OCI-LY1 (cell line): ENCODE results near the gene KCNH3.

Experiments used
- H2AFZ ChIP-seq: fragments of 200-600 bp; sonication (generic), shearing (Covaris generic); 2 replicates; pipeline ENCODE4 v1.6.0; 2014; ENCODE audit warnings: antibody characterized with exemption, mild to moderate bottlenecking, low read length
- H3F3A ChIP-seq: fragments of 200-600 bp; sonication (generic), shearing (Covaris generic); 2 replicates; pipeline ENCODE4 v1.6.0; 2014; ENCODE audit warnings: mild to moderate bottlenecking, antibody characterized with exemption, low read length, moderate library complexity; ENCODE audit not compliant: insufficient read depth
- H3K27ac ChIP-seq: fragments of 200-600 bp; sonication (generic); 2 replicates; pipeline ENCODE4 v1.5.1; 2014; ENCODE audit warnings: low read length, mixed run types, mild to moderate bottlenecking, low read depth; ENCODE audit not compliant: poor library complexity, severe bottlenecking
- H3K27me3 ChIP-seq: fragments of 200-600 bp; sonication (generic); 2 replicates; pipeline ENCODE4 v1.6.0; 2014; ENCODE audit warnings: antibody characterized with exemption, mild to moderate bottlenecking, low read length, moderate library complexity; ENCODE audit not compliant: insufficient read depth
- H3K36me3 ChIP-seq: fragments of 200-600 bp; sonication (generic); 2 replicates; pipeline ENCODE4 v1.6.1; 2014; ENCODE audit warnings: mild to moderate bottlenecking, antibody characterized with exemption, low read length, moderate library complexity, mixed read lengths; ENCODE audit not compliant: insufficient read depth
- H3K4me1 ChIP-seq: fragments of 200-600 bp; sonication (generic); 2 replicates; pipeline ENCODE4 v1.5.1; 2014; ENCODE audit warnings: mild to moderate bottlenecking, low read length, moderate library complexity; ENCODE audit not compliant: insufficient read depth, severe bottlenecking
- H3K4me2 ChIP-seq: fragments of 200-600 bp; sonication (generic), shearing (Covaris generic); 2 replicates; pipeline ENCODE4 v1.6.1; 2014; ENCODE audit warnings: low read length
- H3K4me3 ChIP-seq: fragments of 200-600 bp; sonication (generic); 2 replicates; pipeline ENCODE4 v1.5.1; 2014; ENCODE audit warnings: low read length, low read depth, mild to moderate bottlenecking, mixed read lengths; ENCODE audit not compliant: poor library complexity, severe bottlenecking
- H3K79me2 ChIP-seq: fragments of 200-600 bp; shearing (Covaris generic); 2 replicates; pipeline ENCODE4 v1.6.1; 2016; ENCODE audit warnings: mixed run types, low read length, mixed read lengths; ENCODE audit not compliant: insufficient read depth
- H3K9ac ChIP-seq: fragments of 200-600 bp; sonication (generic), shearing (Covaris generic); 2 replicates; pipeline ENCODE4 v1.6.1; 2014; ENCODE audit warnings: mild to moderate bottlenecking, low read length, mixed read lengths
- H3K9me2 ChIP-seq: fragments of 200-600 bp; sonication (generic), shearing (Covaris generic); 2 replicates; pipeline ENCODE4 v1.6.1; 2014; ENCODE audit warnings: low read depth, mild to moderate bottlenecking, low read length, mixed read lengths
- H3K9me3 ChIP-seq: fragments of 200-600 bp; shearing (Covaris generic); 2 replicates; pipeline ENCODE4 v1.6.1; 2014; ENCODE audit warnings: low read length, mixed read lengths
- H4K20me1 ChIP-seq: fragments of 200-600 bp; sonication (generic), shearing (Covaris generic); 2 replicates; pipeline ENCODE4 v1.6.0; 2016; ENCODE audit warnings: mild to moderate bottlenecking, low read length; ENCODE audit not compliant: insufficient read depth
- EZH2 ChIP-seq: fragments of 200-600 bp; sonication (generic), shearing (Covaris generic); IDR thresholded peaks from 2 replicates; pipeline ENCODE4 v1.8.0; 2017; ENCODE audit warnings: borderline replicate concordance, mixed run types, mild to moderate bottlenecking, antibody characterized with exemption, low read length, moderate library complexity, mixed read lengths
- TF ChIP-seq, protein P1 (sequence below): fragments of 200-600 bp; sonication (generic), shearing (Covaris generic); IDR thresholded peaks from 2 replicates; pipeline ENCODE4 v1.5.1; 2017; ENCODE audit warnings: mild to moderate bottlenecking, antibody characterized with exemption, low read length, moderate library complexity, mixed read lengths

KCNH3 gene

DNA sequence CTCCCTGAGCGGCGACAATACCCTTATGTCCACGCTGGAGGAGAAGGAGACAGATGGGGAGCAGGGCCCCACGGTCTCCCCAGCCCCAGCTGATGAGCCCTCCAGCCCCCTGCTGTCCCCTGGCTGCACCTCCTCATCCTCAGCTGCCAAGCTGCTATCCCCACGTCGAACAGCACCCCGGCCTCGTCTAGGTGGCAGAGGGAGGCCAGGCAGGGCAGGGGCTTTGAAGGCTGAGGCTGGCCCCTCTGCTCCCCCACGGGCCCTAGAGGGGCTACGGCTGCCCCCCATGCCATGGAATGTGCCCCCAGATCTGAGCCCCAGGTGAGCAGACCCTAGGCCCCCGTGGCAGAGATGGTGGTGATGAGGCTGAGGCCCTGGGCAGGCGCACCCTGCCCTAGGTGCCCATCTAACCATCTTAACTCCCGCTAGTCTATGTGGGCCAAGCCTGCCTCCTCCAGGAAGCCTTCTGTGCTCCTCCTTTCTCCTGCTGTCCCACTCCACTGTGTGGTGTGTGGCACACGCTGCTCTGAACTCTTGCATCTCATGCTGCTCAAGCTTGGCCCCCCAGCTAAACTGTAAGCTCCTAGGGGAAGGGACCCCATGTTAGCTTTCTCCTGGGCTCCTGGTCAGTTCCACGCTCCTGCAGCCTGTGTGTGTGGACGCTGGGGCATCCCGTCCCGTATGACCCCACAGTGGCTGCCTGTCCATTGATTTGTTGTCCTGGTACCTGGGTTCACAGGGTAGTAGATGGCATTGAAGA lies 17.0 kb downstream of the KCNH3 start:
- TF ChIP-seq, protein P1, sequence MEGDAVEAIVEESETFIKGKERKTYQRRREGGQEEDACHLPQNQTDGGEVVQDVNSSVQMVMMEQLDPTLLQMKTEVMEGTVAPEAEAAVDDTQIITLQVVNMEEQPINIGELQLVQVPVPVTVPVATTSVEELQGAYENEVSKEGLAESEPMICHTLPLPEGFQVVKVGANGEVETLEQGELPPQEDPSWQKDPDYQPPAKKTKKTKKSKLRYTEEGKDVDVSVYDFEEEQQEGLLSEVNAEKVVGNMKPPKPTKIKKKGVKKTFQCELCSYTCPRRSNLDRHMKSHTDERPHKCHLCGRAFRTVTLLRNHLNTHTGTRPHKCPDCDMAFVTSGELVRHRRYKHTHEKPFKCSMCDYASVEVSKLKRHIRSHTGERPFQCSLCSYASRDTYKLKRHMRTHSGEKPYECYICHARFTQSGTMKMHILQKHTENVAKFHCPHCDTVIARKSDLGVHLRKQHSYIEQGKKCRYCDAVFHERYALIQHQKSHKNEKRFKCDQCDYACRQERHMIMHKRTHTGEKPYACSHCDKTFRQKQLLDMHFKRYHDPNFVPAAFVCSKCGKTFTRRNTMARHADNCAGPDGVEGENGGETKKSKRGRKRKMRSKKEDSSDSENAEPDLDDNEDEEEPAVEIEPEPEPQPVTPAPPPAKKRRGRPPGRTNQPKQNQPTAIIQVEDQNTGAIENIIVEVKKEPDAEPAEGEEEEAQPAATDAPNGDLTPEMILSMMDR: no peak
- TF ChIP-seq EZH2: no peak
- no peaks in the 10 kb centered on the region for H3F3A ChIP-seq
- no peaks in the 10 kb centered on the region for H3K9me2 ChIP-seq
- no peak overlapping the region for H2AFZ ChIP-seq
- H3K9ac ChIP-seq: no peak overlapping the region
- no peaks in the 10 kb centered on the region for H3K4me1 ChIP-seq
- H4K20me1 ChIP-seq: no peaks in the 10 kb centered on the region
- no peak overlapping the region for H3K27ac ChIP-seq
- H3K4me2 ChIP-seq: no peak overlapping the region
- H3K9me3 ChIP-seq: no peaks in the 10 kb centered on the region
- H3K4me3 ChIP-seq: no peak overlapping the region
- H3K27me3 ChIP-seq: no peaks in the 10 kb centered on the region
- H3K36me3 ChIP-seq: peaks cover 47% of the 10 kb centered on the region
- H3K79me2 ChIP-seq: no peaks in the 10 kb centered on the region

DNA sequence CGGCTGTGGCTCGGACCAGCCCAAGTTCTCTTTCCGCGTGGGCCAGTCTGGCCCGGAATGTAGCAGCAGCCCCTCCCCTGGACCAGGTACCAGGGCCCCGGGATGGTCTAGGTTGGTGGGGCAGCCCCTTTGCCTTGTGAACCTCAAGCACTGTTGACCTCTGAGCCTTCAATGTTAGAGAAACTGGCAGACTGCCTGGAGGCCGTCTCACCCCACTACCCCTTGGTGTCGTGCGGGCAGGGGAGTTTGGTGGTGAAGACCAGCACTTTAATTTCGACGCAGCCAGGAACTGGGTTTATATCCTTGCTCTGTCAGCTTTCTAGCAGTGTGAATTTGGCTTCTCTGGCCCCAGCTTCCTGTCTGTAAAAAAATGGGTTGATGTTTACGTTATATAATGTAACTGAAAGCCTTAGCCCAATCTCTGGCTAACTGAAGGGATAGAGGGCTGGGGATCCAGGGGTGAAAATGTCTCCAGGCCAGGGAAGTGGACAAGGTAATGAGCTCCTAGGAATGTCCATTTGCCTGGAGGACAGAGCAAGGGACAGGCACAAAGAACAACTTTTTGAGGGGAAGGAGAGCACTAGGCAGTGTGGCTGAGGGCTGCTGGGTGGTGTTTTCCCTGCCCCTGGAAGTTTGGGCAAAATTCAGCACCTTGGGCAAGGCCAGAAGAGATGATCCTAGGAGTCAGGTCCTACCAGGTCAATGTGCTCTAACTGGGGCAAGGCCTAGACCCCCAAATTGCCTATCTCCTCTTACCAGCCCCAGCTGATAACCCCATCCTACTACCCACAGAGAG lies 17.8 kb downstream of the KCNH3 start:
- Histone ChIP-seq H3K4me2 (no peak overlapping the region), H3K27ac (no peak overlapping the region), H3K36me3 (peaks cover 55% of the 10 kb centered on the region), H2AFZ (no peak overlapping the region), H3K79me2 (no peaks in the 10 kb centered on the region), H3K4me1 (no peaks in the 10 kb centered on the region), H4K20me1 (no peaks in the 10 kb centered on the region), H3F3A (no peaks in the 10 kb centered on the region), H3K27me3 (no peaks in the 10 kb centered on the region), H3K9me2 (no peaks in the 10 kb centered on the region), H3K9ac (no peak overlapping the region), H3K4me3 (no peak overlapping the region), H3K9me3 (no peaks in the 10 kb centered on the region)
- TF ChIP-seq, protein P1: no peak
- TF ChIP-seq EZH2: no peak

DNA sequence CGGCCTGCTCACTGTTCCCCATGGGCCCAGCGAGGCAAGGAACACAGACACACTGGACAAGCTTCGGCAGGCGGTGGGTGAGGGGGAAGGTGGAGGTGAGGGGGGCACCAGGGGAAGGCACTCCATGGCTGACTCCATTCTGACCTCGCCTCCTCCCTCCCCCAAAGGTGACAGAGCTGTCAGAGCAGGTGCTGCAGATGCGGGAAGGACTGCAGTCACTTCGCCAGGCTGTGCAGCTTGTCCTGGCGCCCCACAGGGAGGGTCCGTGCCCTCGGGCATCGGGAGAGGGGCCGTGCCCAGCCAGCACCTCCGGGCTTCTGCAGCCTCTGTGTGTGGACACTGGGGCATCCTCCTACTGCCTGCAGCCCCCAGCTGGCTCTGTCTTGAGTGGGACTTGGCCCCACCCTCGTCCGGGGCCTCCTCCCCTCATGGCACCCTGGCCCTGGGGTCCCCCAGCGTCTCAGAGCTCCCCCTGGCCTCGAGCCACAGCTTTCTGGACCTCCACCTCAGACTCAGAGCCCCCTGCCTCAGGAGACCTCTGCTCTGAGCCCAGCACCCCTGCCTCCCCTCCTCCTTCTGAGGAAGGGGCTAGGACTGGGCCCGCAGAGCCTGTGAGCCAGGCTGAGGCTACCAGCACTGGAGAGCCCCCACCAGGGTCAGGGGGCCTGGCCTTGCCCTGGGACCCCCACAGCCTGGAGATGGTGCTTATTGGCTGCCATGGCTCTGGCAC lies 18.5 kb downstream of the KCNH3 start:
- no peaks in the 10 kb centered on the region for H3K27me3 ChIP-seq

More for the DNA sequence above, 18.5 kb downstream of the KCNH3 start:
- Histone ChIP-seq H3K9me2 (no peaks in the 10 kb centered on the region), H4K20me1 (no peaks in the 10 kb centered on the region), H3K4me2 (no peak overlapping the region), H3F3A (no peaks in the 10 kb centered on the region), H3K36me3 (peaks cover 62% of the 10 kb centered on the region), H3K4me1 (no peaks in the 10 kb centered on the region), H3K9me3 (no peaks in the 10 kb centered on the region), H3K4me3 (no peak overlapping the region), H2AFZ (no peak overlapping the region), H3K9ac (no peak overlapping the region), H3K27ac (no peak overlapping the region), H3K79me2 (no peaks in the 10 kb centered on the region)
- TF ChIP-seq EZH2: no peak
- TF ChIP-seq, protein P1: no peak
